K562 (cell line): ENCODE data around the gene ZNF366. TPM values are rescaled to one million over a fixed set of nuclear protein-coding genes. Genes with fewer than 3 reads are reported as not detected.

Source experiments
- ATAC-seq: fragments of 200-7000 bp; cut with Tn5 transposase; 3 replicates; pipeline ENCODE4 v1.9.1; 2020; ENCODE audit warnings: moderate library complexity
- BruUV-seq: library from RNA; stranded (reverse); fragments of 400-500 nt; replicated peaks from 2 replicates; lab custom pipeline; 2021; lab: Mats Ljungman, UMichigan
- CTCF ChIA-PET: fragments of 300-600 bp; formaldehyde crosslinking; extraction: SDS; loops from one replicate; lab custom pipeline; 2021; ENCODE audit warnings: low intra/inter-chr PET ratio; lab: Yijun Ruan, JAX
- POLR2A ChIA-PET: fragments of 300-600, 350-650 bp; sonication (Branson Sonifier 250); formaldehyde crosslinking; extraction: SDS; loops from one replicate; lab custom pipeline; 2021; ENCODE audit warnings: antibody characterized with exemption, inconsistent platforms; lab: Yijun Ruan, JAX
- DNase-seq, 4 experiments: peaks; one replicate each; pipeline versions ENCODE4 v3.0.0 to v3.0.0-alpha.2; 2011 to 2018; ENCODE audit warnings: low spot score in 3 of 4, mixed read lengths in 3 of 4; ENCODE audit errors: extremely low read depth in 1 of 4
- FAIRE-seq: peaks from 2 replicates; lab custom pipeline; 2011; peaks lifted over from hg19 to GRCh38; lab: Jason Lieb, UNC
- H2AFZ ChIP-seq: 2 replicates; pipeline ENCODE4 v1.6.0; 2011; ENCODE audit warnings: low read depth, low read length, control low read depth, inconsistent platforms
- H3K27ac ChIP-seq: fragments of 200-600 bp; 3 replicates; pipeline ENCODE4 v1.8.0; 2011; ENCODE audit warnings: low read depth, mild to moderate bottlenecking, control low read depth, inconsistent platforms, low read length, moderate library complexity, mixed read lengths; ENCODE audit errors: extremely low read depth
- H3K27me3 ChIP-seq, 2 experiments: fragments of 300-600 bp in 1 of 2; 2 replicates in 1 of 2; 3 replicates in 1 of 2; pipeline versions ENCODE4 v1.6.0 to v1.8.0; 2011; ENCODE audit warnings: inconsistent platforms in 2 of 2, low read length in 2 of 2, mild to moderate bottlenecking in 1 of 2, mixed read lengths in 1 of 2, moderate library complexity in 1 of 2; ENCODE audit not compliant: control insufficient read depth in 2 of 2, insufficient read depth in 2 of 2
- H3K36me3 ChIP-seq: fragments of 300-600 bp; 3 replicates; pipeline ENCODE4 v1.8.0; 2011; ENCODE audit warnings: mild to moderate bottlenecking, low read length, inconsistent platforms; ENCODE audit not compliant: control insufficient read depth, insufficient read depth
- H3K4me1 ChIP-seq, 2 experiments: fragments of 200-600 bp in 1 of 2; replicated peaks in 1 of 2; 2 replicates in 1 of 2; 3 replicates in 1 of 2; pipeline versions ENCODE4 v1.5.1 to v1.8.0; 2011; ENCODE audit warnings: inconsistent platforms in 2 of 2, low read length in 2 of 2, mild to moderate bottlenecking in 1 of 2, mixed read lengths in 1 of 2, moderate library complexity in 1 of 2; ENCODE audit not compliant: control insufficient read depth in 2 of 2, insufficient read depth in 2 of 2
- H3K4me2 ChIP-seq: 2 replicates; pipeline ENCODE4 v1.6.1; 2011; ENCODE audit warnings: low read length, control low read depth, inconsistent platforms, mixed read lengths; ENCODE audit not compliant: insufficient read depth
- H3K4me3 ChIP-seq: fragments of 200-600 bp; sonication (generic), shearing (Covaris generic); 2 replicates; pipeline ENCODE4 v1.5.1; 2016; ENCODE audit warnings: control low read depth, inconsistent platforms
- H3K79me2 ChIP-seq: fragments of 200-600 bp; 3 replicates; pipeline ENCODE4 v1.8.0; 2011; ENCODE audit warnings: low read length, inconsistent platforms; ENCODE audit not compliant: control insufficient read depth, insufficient read depth
- H3K9ac ChIP-seq, 2 experiments: 2 replicates each; pipeline versions ENCODE4 v1.6.0 to v1.6.1; 2011; ENCODE audit warnings: low read depth in 2 of 2, low read length in 2 of 2, control low read depth in 1 of 2, inconsistent platforms in 1 of 2, mild to moderate bottlenecking in 1 of 2, mixed read lengths in 1 of 2; ENCODE audit not compliant: insufficient read depth in 1 of 2
- H3K9me1 ChIP-seq: one replicate; pipeline ENCODE4 v1.6.0; 2011; ENCODE audit warnings: inconsistent platforms, mild to moderate bottlenecking, low read length, moderate library complexity; ENCODE audit not compliant: control insufficient read depth, insufficient read depth
- H3K9me3 ChIP-seq: replicated peaks from 2 replicates; pipeline ENCODE4 v1.5.1; 2011; ENCODE audit warnings: low read depth, low read length, inconsistent platforms; ENCODE audit not compliant: control insufficient read depth, insufficient read depth
- H4K20me1 ChIP-seq: replicated peaks from 2 replicates; pipeline ENCODE4 v1.6.1; 2011; ENCODE audit warnings: low read length, inconsistent platforms, mixed read lengths; ENCODE audit not compliant: control insufficient read depth, insufficient read depth
- DIDO1 ChIP-seq: fragments of 450-650 bp; IDR thresholded peaks from 2 replicates; pipeline ENCODE4 v1.6.1; 2016; ENCODE audit warnings: low read depth, missing biosample characterization, missing genetic modification characterization
- FOXK1 ChIP-seq: sonication (generic); formaldehyde crosslinking; IDR thresholded peaks from 2 replicates; pipeline ENCODE4 v1.8.0; 2022; ENCODE audit warnings: missing genetic modification reagents, mild to moderate bottlenecking, borderline replicate concordance
- L3MBTL2 ChIP-seq: fragments of 450-650 bp; IDR thresholded peaks from 2 replicates; pipeline ENCODE4 v1.6.1; 2016; ENCODE audit warnings: mild to moderate bottlenecking, moderate library complexity
- MCM5 ChIP-seq: fragments of 450-650 bp; IDR thresholded peaks from 2 replicates; pipeline ENCODE4 v1.6.1; 2016; ENCODE audit warnings: low read depth
- PBX2 ChIP-seq, 2 experiments: IDR thresholded peaks in 1 of 2; conservative IDR thresholded peaks in 1 of 2; 2 replicates each; pipeline ENCODE4 v1.6.1; 2016; ENCODE audit warnings: low read depth in 2 of 2, mild to moderate bottlenecking in 1 of 2, missing compliant biosample characterization in 1 of 2, missing genetic modification characterization in 1 of 2, moderate library complexity in 1 of 2
- PKNOX1 ChIP-seq: fragments of 450-650 bp; IDR thresholded peaks from 2 replicates; pipeline ENCODE4 v1.6.1; 2016
- PTTG1 ChIP-seq: fragments of 450-650 bp; IDR thresholded peaks from 2 replicates; pipeline ENCODE4 v1.6.1; 2016; ENCODE audit warnings: low read depth, mild to moderate bottlenecking, missing genetic modification characterization, missing compliant biosample characterization
- RAD21 ChIP-seq, 2 experiments: fragments of 250-450 bp in 1 of 2; fragments of 450-650 bp in 1 of 2; sonication (Bioruptor Pico) in 1 of 2; formaldehyde crosslinking in 1 of 2; IDR thresholded peaks in 1 of 2; conservative IDR thresholded peaks in 1 of 2; 2 replicates each; pipeline versions ENCODE4 v1.4.0 to v1.8.0; 2020 to 2022; ENCODE audit warnings: mild to moderate bottlenecking in 2 of 2, moderate library complexity in 1 of 2
- RHOXF2B ChIP-seq: fragments of 250-450 bp; sonication (Bioruptor Pico); conservative IDR thresholded peaks from 2 replicates; pipeline ENCODE4 v1.5.1; 2021
- SPI1 ChIP-seq: IDR thresholded peaks from 2 replicates; pipeline ENCODE4 v1.6.1; 2011; ENCODE audit warnings: low read depth, low read length, control low read depth, borderline replicate concordance
- SRSF9 ChIP-seq: fragments of 200-400 bp; formaldehyde crosslinking; IDR thresholded peaks from 2 replicates; pipeline ENCODE4 v1.6.1; 2017; ENCODE audit warnings: low read depth, low read length, borderline replicate concordance
- TEAD2 ChIP-seq: fragments of 450-650 bp; IDR thresholded peaks from 2 replicates; pipeline ENCODE4 v1.6.1; 2016; ENCODE audit warnings: missing genetic modification characterization, control low read depth, missing compliant biosample characterization
- ZNF146 ChIP-seq: IDR thresholded peaks from one replicate; pipeline ENCODE4 v1.6.1; 2018; ENCODE audit warnings: missing compliant biosample characterization; ENCODE audit not compliant: unreplicated experiment
- ZNF212 ChIP-seq: fragments of 450-650 bp; formaldehyde crosslinking; IDR thresholded peaks from 2 replicates; pipeline ENCODE4 v1.4.0; 2020; ENCODE audit warnings: mild to moderate bottlenecking
- ZNF41 ChIP-seq: fragments of 250-450 bp; sonication (Bioruptor Pico); conservative IDR thresholded peaks from 2 replicates; pipeline ENCODE4 v1.4.0; 2020; ENCODE audit warnings: mild to moderate bottlenecking
- WGBS: fragments of 100-300 bp; shearing (Covaris generic); methylation state at CpG from one replicate; pipeline ENCODE4 v1.1.6; 2016; ENCODE audit warnings: low coverage, mixed read lengths; ENCODE audit not compliant: insufficient coverage; ENCODE audit errors: missing lambda C conversion rate; 5-methylcytosine and 5-hydroxymethylcytosine counted together
- in situ Hi-C: fragments of 300-500 bp; cut with MboI; formaldehyde crosslinking; loops from 4 replicates; pipeline ENCODE4 v1.15.0; 2018; ENCODE audit warnings: inconsistent platforms, mixed read lengths
- intact Hi-C: fragments of 100-400 bp; cut with micrococcal nuclease; formaldehyde crosslinking; loops from 2 replicates; pipeline ENCODE4 v1.14.2; 2022
- polyA plus RNA-seq, 8 experiments: library from polyadenylated mRNA; depleted of rRNA in 4 of 8; stranded (reverse) in 5 of 8; unstranded in 3 of 8; fragments of >200 nt; fragmentation: Nextera tagmentation in 2 of 8; fragmentation: Illumina TruSeq in 1 of 8; extraction: Ambion mirVana in 2 of 8; extraction: Trizol in 1 of 8; gene quantifications; 2 replicates each; pipeline versions ENCODE4 v1.2.1 to v1.2.3, GENCODE V29; 2011 to 2014; ENCODE audit warnings: inconsistent platforms in 1 of 8, missing spikeins in 1 of 8
- total RNA-seq, 7 experiments: library from RNA; depleted of rRNA in 6 of 7; stranded (reverse); fragments of >200 nt in 6 of 7; fragmentation: Illumina TruSeq in 2 of 7; extraction: Trizol in 2 of 7; gene quantifications; 2 replicates each; pipeline versions ENCODE4 v1.2.1 to v1.2.3, GENCODE V29; 2011 to 2021; ENCODE audit warnings: low replicate concordance in 1 of 7
- TF ChIP-seq, protein P1 (sequence below): fragments of 450-650 bp; formaldehyde crosslinking; IDR thresholded peaks from 2 replicates; pipeline ENCODE4 v1.4.0; 2020; ENCODE audit warnings: mild to moderate bottlenecking

The ZNF366 gene
- total and polyA plus RNA-seq, 9 of the 15 experiments (the other 6 are each of a cell fraction or from before 2014, with no cell fraction given) = not detected

- no peak for TF ChIP-seq PTTG1 (tag)
- TF ChIP-seq FOXK1 = no peak
- no peak for TF ChIP-seq ZNF146 (CRISPR knock-in tag)
- no peak for TF ChIP-seq SRSF9
These were observed 69.1 kb downstream of the ZNF366 start (continued) for GRCh38 chr5:72438141-72438540.

- H3K4me2 ChIP-seq = no peak overlapping the region
- BruUV-seq = no TSS peak
- CTCF ChIA-PET = no interaction called here
- H4K20me1 ChIP-seq = no peaks in the 10 kb centered on the region
- 7% methylated on average over 3 of the region's 3 CpGs for WGBS
- peaks cover 2 to 11% of the 10 kb centered on the region in 2 experiments; a peak in 2 of 5 replicates for H3K27me3 ChIP-seq
- no peaks in the 10 kb centered on the region for H3K9me3 ChIP-seq
- no peaks in the 10 kb centered on the region for H3K36me3 ChIP-seq
- no peak overlapping the region for H3K4me3 ChIP-seq
- TF ChIP-seq SPI1 = peak; percentile 66; the same call in 1 of the 2 replicates
- TF ChIP-seq PBX2 (CRISPR knock-in tag; IDR thresholded peaks at IDR 0.05; ENCODE audit: low read depth) = no peak
- 0 out of 2 replicates have a peak, but pooled peaks have one; percentile 34 for TF ChIP-seq PBX2 (tag; conservative IDR thresholded peaks at IDR 0.05; ENCODE audit: low read depth)
- TF ChIP-seq ZNF212 (CRISPR knock-in tag) = no peak
- no peak for TF ChIP-seq ZNF41 (CRISPR knock-in tag)
- TF ChIP-seq MCM5 = no peak
- TF ChIP-seq TEAD2 (tag) = no peak
- TF ChIP-seq PKNOX1 = peak; percentile 80
- TF ChIP-seq L3MBTL2 = no peak
- TF ChIP-seq RAD21 (CRISPR knock-in tag; conservative IDR thresholded peaks at IDR 0.05 in 1 of 2, IDR thresholded peaks at IDR 0.05 in 1 of 2) = peak in 1 of 2 experiments; percentile 17; a peak in 1 of 4 replicates
- no peak for TF ChIP-seq RHOXF2B (CRISPR knock-in tag)
- no peak for TF ChIP-seq DIDO1 (tag)
- TF ChIP-seq, protein P1, sequence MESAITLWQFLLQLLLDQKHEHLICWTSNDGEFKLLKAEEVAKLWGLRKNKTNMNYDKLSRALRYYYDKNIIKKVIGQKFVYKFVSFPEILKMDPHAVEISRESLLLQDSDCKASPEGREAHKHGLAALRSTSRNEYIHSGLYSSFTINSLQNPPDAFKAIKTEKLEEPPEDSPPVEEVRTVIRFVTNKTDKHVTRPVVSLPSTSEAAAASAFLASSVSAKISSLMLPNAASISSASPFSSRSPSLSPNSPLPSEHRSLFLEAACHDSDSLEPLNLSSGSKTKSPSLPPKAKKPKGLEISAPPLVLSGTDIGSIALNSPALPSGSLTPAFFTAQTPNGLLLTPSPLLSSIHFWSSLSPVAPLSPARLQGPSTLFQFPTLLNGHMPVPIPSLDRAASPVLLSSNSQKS (CRISPR knock-in tag) = no peak
- TF ChIP-seq, all 486 proteins: peak for 4
- peak; percentile 67 for ATAC-seq
- in situ Hi-C loops = no loop called here
- H3K27ac ChIP-seq = no peak overlapping the region
- H2AFZ ChIP-seq = no peak overlapping the region
- no peaks in the 10 kb centered on the region for H3K9me1 ChIP-seq
- DNase-seq = peak in 2 of 4 experiments; percentile 16 to 21
- H3K9ac ChIP-seq = no peak overlapping the region
- POLR2A ChIA-PET = interaction anchor here (0.6 kb wide), 1 partner anchor 1031 kb away, joined by 3 read pairs; no protein-coding TSS in a partner anchor
- no peaks in the 10 kb centered on the region for H3K79me2 ChIP-seq
- intact Hi-C loops = no loop called here
- H3K4me1 ChIP-seq = no peaks in the 10 kb centered on the region; a peak in 1 of 5 replicates
- no peak for FAIRE-seq
These were observed 70.3 kb downstream of the ZNF366 start for GRCh38 chr5:72436796-72437471.
